22Rv1 (cell line): ENCODE measurements around the gene MIAT.

Experiments used
- ZFX ChIP-seq: fragments of 450-650 bp; IDR thresholded peaks from 2 replicates; pipeline ENCODE4 v1.6.1; 2017; ENCODE audit warnings: antibody characterized with exemption, borderline replicate concordance
- TF ChIP-seq, protein P1 (sequence below): fragments of 450-650 bp; IDR thresholded peaks from 2 replicates; pipeline ENCODE4 v1.5.1; 2017; ENCODE audit warnings: mild to moderate bottlenecking

DNA sequence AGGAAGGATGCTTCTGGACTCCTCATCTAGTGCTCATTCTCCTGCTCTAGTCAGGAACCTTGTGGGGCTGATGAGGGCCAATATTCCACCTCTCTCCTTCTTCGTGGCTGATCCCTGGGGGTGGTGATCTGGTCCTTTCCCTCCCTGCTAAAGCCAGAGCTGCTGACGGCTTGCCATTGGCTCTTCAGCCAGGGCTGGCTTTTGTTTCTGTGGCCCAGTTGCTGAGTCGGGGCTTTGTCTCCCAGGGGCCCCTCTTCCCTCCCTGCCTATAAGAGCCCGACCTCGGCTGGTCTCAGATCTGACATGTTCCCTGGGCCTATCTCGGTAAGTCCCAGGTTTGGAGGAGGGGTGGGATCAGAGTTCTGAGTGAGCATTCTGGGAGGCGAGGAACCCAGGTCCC is 35.7 kb upstream of the MIAT start, which contains the start of gene CRYBA4:
- TF ChIP-seq, protein P1, sequence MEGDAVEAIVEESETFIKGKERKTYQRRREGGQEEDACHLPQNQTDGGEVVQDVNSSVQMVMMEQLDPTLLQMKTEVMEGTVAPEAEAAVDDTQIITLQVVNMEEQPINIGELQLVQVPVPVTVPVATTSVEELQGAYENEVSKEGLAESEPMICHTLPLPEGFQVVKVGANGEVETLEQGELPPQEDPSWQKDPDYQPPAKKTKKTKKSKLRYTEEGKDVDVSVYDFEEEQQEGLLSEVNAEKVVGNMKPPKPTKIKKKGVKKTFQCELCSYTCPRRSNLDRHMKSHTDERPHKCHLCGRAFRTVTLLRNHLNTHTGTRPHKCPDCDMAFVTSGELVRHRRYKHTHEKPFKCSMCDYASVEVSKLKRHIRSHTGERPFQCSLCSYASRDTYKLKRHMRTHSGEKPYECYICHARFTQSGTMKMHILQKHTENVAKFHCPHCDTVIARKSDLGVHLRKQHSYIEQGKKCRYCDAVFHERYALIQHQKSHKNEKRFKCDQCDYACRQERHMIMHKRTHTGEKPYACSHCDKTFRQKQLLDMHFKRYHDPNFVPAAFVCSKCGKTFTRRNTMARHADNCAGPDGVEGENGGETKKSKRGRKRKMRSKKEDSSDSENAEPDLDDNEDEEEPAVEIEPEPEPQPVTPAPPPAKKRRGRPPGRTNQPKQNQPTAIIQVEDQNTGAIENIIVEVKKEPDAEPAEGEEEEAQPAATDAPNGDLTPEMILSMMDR = no peak
- TF ChIP-seq ZFX = no peak
